Measurements from ENCODE around the gene PNN. TPM values are rescaled to one million over a fixed set of nuclear protein-coding genes. Genes with fewer than 3 reads are reported as not detected.
"Not testable (repeated sequence)": the region's sequence is repeated elsewhere in the genome, so short reads cannot be mapped to it uniquely, and the experiment has no call there.

PNN gene
- total RNA-seq, 1 experiment from 2014 or later = 167 TPM

DNA sequence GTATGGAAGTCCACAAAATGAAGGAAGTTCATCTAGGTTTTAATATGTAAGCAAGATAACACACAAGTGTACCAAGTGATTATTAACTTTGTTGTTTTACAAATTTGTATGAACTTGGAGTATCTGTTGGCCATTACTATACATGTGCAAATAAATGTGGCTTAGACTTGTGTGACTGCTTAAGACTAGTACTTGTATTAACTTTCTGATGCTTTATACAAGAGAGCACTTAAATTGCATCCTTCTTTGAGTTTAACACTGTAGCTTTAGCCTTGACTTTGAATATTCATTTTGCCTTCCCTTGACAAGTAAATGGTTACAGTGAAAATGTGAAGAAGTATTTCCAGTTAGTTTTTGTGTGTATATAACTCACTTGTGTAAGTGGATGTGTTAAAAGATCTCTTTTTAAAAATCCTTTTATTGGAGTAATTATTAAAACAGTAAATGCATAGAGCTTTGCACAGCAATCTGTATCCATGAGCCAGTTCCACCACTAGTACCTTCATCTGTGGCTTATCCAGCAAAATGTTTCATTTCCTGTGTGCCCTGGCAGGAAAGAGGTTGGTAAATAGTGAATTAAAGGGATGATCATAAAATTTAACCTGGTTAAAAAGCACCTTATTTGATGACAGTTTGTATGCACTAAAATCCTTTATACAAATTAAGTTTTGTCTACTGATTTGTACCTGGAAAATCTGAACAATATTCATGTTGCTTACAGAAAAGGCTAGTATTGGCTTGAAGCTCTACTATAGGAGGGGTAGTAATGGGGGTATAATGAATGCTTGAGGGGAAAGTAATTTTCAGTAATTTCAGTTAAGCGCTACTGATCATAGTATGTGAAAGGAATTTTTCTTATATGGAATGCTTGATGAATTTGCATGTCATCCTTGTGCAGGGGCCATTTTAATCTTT lies 8.0 kb downstream of the PNN start:
- Mint-ChIP-seq H3K4me1 (peaks cover 12 to 22% of the 10 kb centered on the region in 2 experiments), H3K27ac (peak overlapping the region in 1 of 3 experiments; percentile 86; a peak in 2 of 7 replicates), H3K36me3 (ENCODE audit: insufficient read depth in 1 of 3, low read depth in 3 of 3) (peaks cover 10 to 32% (median 24%) of the 10 kb centered on the region in 3 experiments; a peak in 6 of 7 replicates), H3K4me3 (no peak overlapping the region), H3K9me3 (no peaks in the 10 kb centered on the region), H3K27me3 (ENCODE audit: low read depth) (no peaks in the 10 kb centered on the region)
- no CpG with 5 or more reads among the region's 1 CpG for WGBS (ENCODE audit: extremely low coverage, insufficient read length, low lambda C conversion rate)
- no peak for TF ChIP-seq CTCF (conservative IDR thresholded peaks at IDR 0.05)
- H3K4me2 ChIP-seq (ENCODE audit: insufficient read depth, insufficient read length, low read length) = no peak overlapping the region
- no peaks in the 10 kb centered on the region for H3K27me3 ChIP-seq (ENCODE audit: insufficient read depth, low read length)
- H4K91ac ChIP-seq (ENCODE audit: insufficient read length, low read depth, low read length) = no peak overlapping the region
- no peak overlapping the region for H3K27ac ChIP-seq (ENCODE audit: insufficient read length, low read depth, low read length)
- H2BK5ac ChIP-seq (ENCODE audit: insufficient read length, low read length) = no peak overlapping the region
- H2BK15ac ChIP-seq (ENCODE audit: low read depth, low read length) = no peak overlapping the region
- no peak overlapping the region for H2BK12ac ChIP-seq (ENCODE audit: insufficient read length, low read depth, low read length)
- H2BK120ac ChIP-seq (ENCODE audit: low read depth, low read length, poor library complexity, severe bottlenecking) = no peak overlapping the region
- H4K20me1 ChIP-seq (ENCODE audit: control insufficient read depth, insufficient read depth, insufficient read length) = no peaks in the 10 kb centered on the region
- H3T11ph ChIP-seq (ENCODE audit: low read length) = no peak overlapping the region
- H3K79me1 ChIP-seq (ENCODE audit: insufficient read depth, low read depth, low read length, poor library complexity, severe bottlenecking) = peaks cover 3% of the 10 kb centered on the region
- no peak overlapping the region for H2BK20ac ChIP-seq (ENCODE audit: low read depth, low read length, poor library complexity, severe bottlenecking)
- H3K23me2 ChIP-seq (ENCODE audit: insufficient read length, low read depth, low read length, poor library complexity, severe bottlenecking) = no peaks in the 10 kb centered on the region
- H3K9ac ChIP-seq (ENCODE audit: extremely low read depth, insufficient read length, low read length) = no peak overlapping the region
- H3K56ac ChIP-seq (ENCODE audit: insufficient read length, low read depth, low read length) = no peak overlapping the region
- H3K79me2 ChIP-seq (ENCODE audit: insufficient read depth, low read length) = no peaks in the 10 kb centered on the region
- H3K18ac ChIP-seq (ENCODE audit: insufficient read length, low read depth, low read length) = no peak overlapping the region
- H3K14ac ChIP-seq (ENCODE audit: insufficient read depth, low read length) = no peak overlapping the region
- DNase-seq = no peak
- no peak overlapping the region for H2AK5ac ChIP-seq (ENCODE audit: insufficient read length, low read length)
- H4K8ac ChIP-seq (replicated peaks; ENCODE audit: insufficient read length, low read depth, low read length) = no peak overlapping the region
- no peak overlapping the region for H2AFZ ChIP-seq (ENCODE audit: low read length)
- H3K4ac ChIP-seq (ENCODE audit: low read depth, low read length) = no peak overlapping the region
- H3K4me1 ChIP-seq (ENCODE audit: insufficient read depth, low read length) = peaks cover 7% of the 10 kb centered on the region
- H4K5ac ChIP-seq (ENCODE audit: insufficient read length, low read depth, low read length) = no peak overlapping the region
- H3K9me3 ChIP-seq (ENCODE audit: control insufficient read depth, low read depth, low read length) = no peaks in the 10 kb centered on the region
- no peak overlapping the region for H3K23ac ChIP-seq (ENCODE audit: insufficient read length, low read depth, low read length)

GRCh38 chr14:39183685-39184003 lies 8.6 kb downstream of the PNN start:
- H3K23me2 ChIP-seq (ENCODE audit: insufficient read length, low read depth, low read length, poor library complexity, severe bottlenecking); H4K20me1 ChIP-seq (ENCODE audit: control insufficient read depth, insufficient read depth, insufficient read length); H3K9ac ChIP-seq (ENCODE audit: extremely low read depth, insufficient read length, low read length); H2BK15ac ChIP-seq (ENCODE audit: low read depth, low read length); H4K91ac ChIP-seq (ENCODE audit: insufficient read length, low read depth, low read length); H2AK5ac ChIP-seq (ENCODE audit: insufficient read length, low read length); H3K27ac ChIP-seq (ENCODE audit: insufficient read length, low read depth, low read length); H2BK20ac ChIP-seq (ENCODE audit: low read depth, low read length, poor library complexity, severe bottlenecking); H3K14ac ChIP-seq (ENCODE audit: insufficient read depth, low read length); H2BK120ac ChIP-seq (ENCODE audit: low read depth, low read length, poor library complexity, severe bottlenecking); H3K9me3 ChIP-seq (ENCODE audit: control insufficient read depth, low read depth, low read length); H3K27me3 Mint-ChIP-seq (ENCODE audit: low read depth); H3K4ac ChIP-seq (ENCODE audit: low read depth, low read length); H3K56ac ChIP-seq (ENCODE audit: insufficient read length, low read depth, low read length); H4K5ac ChIP-seq (ENCODE audit: insufficient read length, low read depth, low read length); H3T11ph ChIP-seq (ENCODE audit: low read length); H3K4me3 Mint-ChIP-seq; H2BK5ac ChIP-seq (ENCODE audit: insufficient read length, low read length); H3K4me1 ChIP-seq (ENCODE audit: insufficient read depth, low read length); H3K79me2 ChIP-seq (ENCODE audit: insufficient read depth, low read length); H2AFZ ChIP-seq (ENCODE audit: low read length); H3K4me2 ChIP-seq (ENCODE audit: insufficient read depth, insufficient read length, low read length); H3K79me1 ChIP-seq (ENCODE audit: insufficient read depth, low read depth, low read length, poor library complexity, severe bottlenecking); H2BK12ac ChIP-seq (ENCODE audit: insufficient read length, low read depth, low read length); DNase-seq; H3K27me3 ChIP-seq (ENCODE audit: insufficient read depth, low read length); H3K9me3 Mint-ChIP-seq; H3K23ac ChIP-seq (ENCODE audit: insufficient read length, low read depth, low read length); H4K8ac ChIP-seq (replicated peaks; ENCODE audit: insufficient read length, low read depth, low read length); H3K18ac ChIP-seq (ENCODE audit: insufficient read length, low read depth, low read length): not testable (repeated sequence)
- peaks cover 17 to 27% of the 10 kb centered on the region in 2 experiments for H3K4me1 Mint-ChIP-seq
- peak overlapping the region in 1 of 3 experiments; percentile 32; a peak in 1 of 7 replicates for H3K27ac Mint-ChIP-seq
- no CpG with 5 or more reads among the region's 5 CpGs for WGBS (ENCODE audit: extremely low coverage, insufficient read length, low lambda C conversion rate)
- H3K36me3 Mint-ChIP-seq (ENCODE audit: insufficient read depth in 1 of 3, low read depth in 3 of 3) = peaks cover 10 to 27% (median 24%) of the 10 kb centered on the region in 3 experiments; a peak in 6 of 7 replicates

Measured in H9 (cell line).